22Rv1 (cell line): Measurements from ENCODE around the gene KRT79.

Source experiments
- ZFX ChIP-seq: fragments of 450-650 bp; IDR thresholded peaks from 2 replicates; pipeline ENCODE4 v1.6.1; 2017; ENCODE audit warnings: antibody characterized with exemption, borderline replicate concordance
- TF ChIP-seq, protein P1 (sequence below): fragments of 450-650 bp; IDR thresholded peaks from 2 replicates; pipeline ENCODE4 v1.5.1; 2017; ENCODE audit warnings: mild to moderate bottlenecking

DNA sequence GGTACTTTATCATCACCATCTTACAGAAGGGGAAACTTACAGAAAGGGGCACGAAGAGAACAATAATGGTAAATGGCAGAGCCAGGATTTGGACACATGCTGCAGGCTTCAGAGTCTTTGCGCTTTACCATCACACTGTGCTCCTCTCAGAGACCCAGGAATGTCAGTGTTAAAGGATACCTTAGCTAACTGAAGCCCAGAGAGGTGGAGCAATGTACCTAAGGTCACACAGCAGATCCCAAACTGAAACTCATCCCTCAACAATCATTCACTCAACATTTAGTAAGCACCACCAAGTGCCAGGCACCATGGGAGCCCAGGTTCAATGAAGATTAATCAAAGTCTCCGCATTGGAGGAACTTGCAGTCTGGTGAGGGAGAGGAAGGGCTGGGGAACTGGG lies 22.7 kb upstream of the KRT79 start:
- TF ChIP-seq, protein P1, sequence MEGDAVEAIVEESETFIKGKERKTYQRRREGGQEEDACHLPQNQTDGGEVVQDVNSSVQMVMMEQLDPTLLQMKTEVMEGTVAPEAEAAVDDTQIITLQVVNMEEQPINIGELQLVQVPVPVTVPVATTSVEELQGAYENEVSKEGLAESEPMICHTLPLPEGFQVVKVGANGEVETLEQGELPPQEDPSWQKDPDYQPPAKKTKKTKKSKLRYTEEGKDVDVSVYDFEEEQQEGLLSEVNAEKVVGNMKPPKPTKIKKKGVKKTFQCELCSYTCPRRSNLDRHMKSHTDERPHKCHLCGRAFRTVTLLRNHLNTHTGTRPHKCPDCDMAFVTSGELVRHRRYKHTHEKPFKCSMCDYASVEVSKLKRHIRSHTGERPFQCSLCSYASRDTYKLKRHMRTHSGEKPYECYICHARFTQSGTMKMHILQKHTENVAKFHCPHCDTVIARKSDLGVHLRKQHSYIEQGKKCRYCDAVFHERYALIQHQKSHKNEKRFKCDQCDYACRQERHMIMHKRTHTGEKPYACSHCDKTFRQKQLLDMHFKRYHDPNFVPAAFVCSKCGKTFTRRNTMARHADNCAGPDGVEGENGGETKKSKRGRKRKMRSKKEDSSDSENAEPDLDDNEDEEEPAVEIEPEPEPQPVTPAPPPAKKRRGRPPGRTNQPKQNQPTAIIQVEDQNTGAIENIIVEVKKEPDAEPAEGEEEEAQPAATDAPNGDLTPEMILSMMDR = no peak
- TF ChIP-seq ZFX = no peak
